Astrocyte (in vitro differentiated cells and primary cell): Measurements from ENCODE around the gene FRMD4A. TPM values are rescaled to one million over a fixed set of nuclear protein-coding genes. Genes with fewer than 3 reads are reported as not detected.
A peak's percentile ranks its signal among the peaks of the same experiment; 100 is the strongest.

Experiments
- DNase-seq: peaks from one replicate; pipeline ENCODE4 v3.0.0-alpha.2; 2010; ENCODE audit warnings: low read depth
- FAIRE-seq: peaks from 2 replicates; lab custom pipeline; 2011; peaks lifted over from hg19 to GRCh38; lab: Jason Lieb, UNC
- H2AFZ ChIP-seq: 2 replicates; pipeline ENCODE4 v1.6.0; 2012; ENCODE audit warnings: low read depth, low read length, inconsistent platforms
- H3K27ac ChIP-seq: 2 replicates; pipeline ENCODE4 v1.5.1; 2011; ENCODE audit warnings: low read depth, low read length, inconsistent platforms
- H3K27me3 ChIP-seq: 2 replicates; pipeline ENCODE4 v1.6.0; 2011; ENCODE audit warnings: low read length, inconsistent platforms; ENCODE audit not compliant: insufficient read depth
- H3K36me3 ChIP-seq: 2 replicates; pipeline ENCODE4 v1.5.1; 2011; ENCODE audit warnings: low read length, inconsistent platforms; ENCODE audit not compliant: insufficient read depth
- H3K4me1 ChIP-seq: 2 replicates; pipeline ENCODE4 v1.5.1; 2011; ENCODE audit warnings: low read length, inconsistent platforms; ENCODE audit not compliant: insufficient read depth
- H3K4me2 ChIP-seq: 2 replicates; pipeline ENCODE4 v1.6.0; 2012; ENCODE audit warnings: low read length, inconsistent platforms
- H3K4me3 ChIP-seq: 2 replicates; pipeline ENCODE4 v1.5.1; 2011; ENCODE audit warnings: low read depth, mild to moderate bottlenecking, low read length, inconsistent platforms; ENCODE audit not compliant: insufficient read depth
- H3K79me2 ChIP-seq: 2 replicates; pipeline ENCODE4 v1.6.0; 2012; ENCODE audit warnings: mild to moderate bottlenecking, low read length, inconsistent platforms; ENCODE audit not compliant: insufficient read depth
- H3K9ac ChIP-seq: 2 replicates; pipeline ENCODE4 v1.6.0; 2012; ENCODE audit warnings: mild to moderate bottlenecking, low read length, inconsistent platforms
- H3K9me3 ChIP-seq: 2 replicates; pipeline ENCODE4 v1.5.1; 2012; ENCODE audit warnings: low read depth, mild to moderate bottlenecking, low read length, inconsistent platforms; ENCODE audit not compliant: insufficient read depth
- H4K20me1 ChIP-seq: 2 replicates; pipeline ENCODE4 v1.6.0; 2012; ENCODE audit warnings: low read length, inconsistent platforms; ENCODE audit not compliant: insufficient read depth
- H3K27ac Mint-ChIP-seq: one replicate; pipeline ENCODE4 v1.8.0; 2021; ENCODE audit warnings: mild to moderate bottlenecking, mixed read lengths; ENCODE audit not compliant: unreplicated experiment
- H3K27me3 Mint-ChIP-seq: one replicate; pipeline ENCODE4 v1.8.0; 2021; ENCODE audit warnings: low read depth, mixed read lengths; ENCODE audit not compliant: unreplicated experiment
- H3K36me3 Mint-ChIP-seq: one replicate; pipeline ENCODE4 v1.8.0; 2021; ENCODE audit warnings: low read depth, mixed read lengths; ENCODE audit not compliant: unreplicated experiment
- H3K4me1 Mint-ChIP-seq: one replicate; pipeline ENCODE4 v1.8.0; 2021; ENCODE audit warnings: low read depth, mixed read lengths; ENCODE audit not compliant: unreplicated experiment
- H3K4me3 Mint-ChIP-seq: one replicate; pipeline ENCODE4 v1.8.0; 2021; ENCODE audit warnings: mild to moderate bottlenecking, moderate library complexity, mixed read lengths; ENCODE audit not compliant: unreplicated experiment
- H3K9me3 Mint-ChIP-seq: one replicate; pipeline ENCODE4 v1.8.0; 2021; ENCODE audit warnings: mild to moderate bottlenecking, mixed read lengths; ENCODE audit not compliant: unreplicated experiment
- EZH2 ChIP-seq: IDR thresholded peaks from 2 replicates; pipeline ENCODE4 v1.6.1; 2012; ENCODE audit warnings: mild to moderate bottlenecking, low read length, inconsistent platforms; ENCODE audit not compliant: insufficient read depth
- total RNA-seq: library from RNA; stranded (reverse); gene quantifications from 2 replicates; pipeline ENCODE4 v1.2.1, GENCODE V29; 2021
- TF ChIP-seq, protein P1 (sequence below): IDR thresholded peaks from 2 replicates; pipeline ENCODE4 v1.5.1; 2011; ENCODE audit warnings: low read depth, mild to moderate bottlenecking, inconsistent platforms, low read length, moderate library complexity; ENCODE audit not compliant: insufficient read depth

FRMD4A gene
- total RNA-seq, 1 donor from 2014 or later, result 82.5 TPM

- Mint-ChIP-seq H3K9me3 (no peaks in the 10 kb centered on the region), H3K27me3 (no peaks in the 10 kb centered on the region), H3K4me3 (no peak overlapping the region), H3K27ac (no peak overlapping the region), H3K4me1 (peaks cover 45% of the 10 kb centered on the region), H3K36me3 (peaks cover 3% of the 10 kb centered on the region)
- no peak for FAIRE-seq
- Histone ChIP-seq H3K4me2 (peak overlapping the region; percentile 12), H3K9me3 (peaks cover 2% of the 10 kb centered on the region), H3K9ac (no peak overlapping the region), H4K20me1 (no peaks in the 10 kb centered on the region), H2AFZ (no peak overlapping the region), H3K27ac (no peak overlapping the region), H3K4me1 (peaks cover 46% of the 10 kb centered on the region), H3K27me3 (no peaks in the 10 kb centered on the region), H3K36me3 (no peaks in the 10 kb centered on the region), H3K4me3 (no peak overlapping the region), H3K79me2 (no peaks in the 10 kb centered on the region)
- DNase-seq, result no peak
- TF ChIP-seq, protein P1, sequence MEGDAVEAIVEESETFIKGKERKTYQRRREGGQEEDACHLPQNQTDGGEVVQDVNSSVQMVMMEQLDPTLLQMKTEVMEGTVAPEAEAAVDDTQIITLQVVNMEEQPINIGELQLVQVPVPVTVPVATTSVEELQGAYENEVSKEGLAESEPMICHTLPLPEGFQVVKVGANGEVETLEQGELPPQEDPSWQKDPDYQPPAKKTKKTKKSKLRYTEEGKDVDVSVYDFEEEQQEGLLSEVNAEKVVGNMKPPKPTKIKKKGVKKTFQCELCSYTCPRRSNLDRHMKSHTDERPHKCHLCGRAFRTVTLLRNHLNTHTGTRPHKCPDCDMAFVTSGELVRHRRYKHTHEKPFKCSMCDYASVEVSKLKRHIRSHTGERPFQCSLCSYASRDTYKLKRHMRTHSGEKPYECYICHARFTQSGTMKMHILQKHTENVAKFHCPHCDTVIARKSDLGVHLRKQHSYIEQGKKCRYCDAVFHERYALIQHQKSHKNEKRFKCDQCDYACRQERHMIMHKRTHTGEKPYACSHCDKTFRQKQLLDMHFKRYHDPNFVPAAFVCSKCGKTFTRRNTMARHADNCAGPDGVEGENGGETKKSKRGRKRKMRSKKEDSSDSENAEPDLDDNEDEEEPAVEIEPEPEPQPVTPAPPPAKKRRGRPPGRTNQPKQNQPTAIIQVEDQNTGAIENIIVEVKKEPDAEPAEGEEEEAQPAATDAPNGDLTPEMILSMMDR, result no peak
- TF ChIP-seq EZH2, result no peak
These were observed 357.0 kb downstream of the FRMD4A start for GRCh38 chr10:13973742-13974141.

DNA sequence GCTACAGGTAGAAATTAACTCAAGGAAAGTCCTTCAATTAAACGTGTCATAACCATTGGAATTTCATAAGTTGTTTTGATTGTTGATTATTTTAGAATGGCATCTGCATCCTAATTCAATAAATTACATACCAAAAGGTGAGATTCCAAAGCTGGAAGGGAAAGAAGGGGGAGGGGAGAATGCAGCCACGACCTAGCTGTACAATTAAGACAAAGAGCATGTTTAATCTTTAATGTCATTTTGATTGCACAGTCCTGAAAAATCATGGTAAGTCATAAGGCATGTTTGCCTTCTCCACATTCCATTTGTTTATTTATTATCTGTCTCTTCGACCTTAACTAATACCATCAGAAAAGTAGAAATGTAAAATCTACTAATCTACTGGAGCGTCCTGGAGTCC, 358.1 kb downstream of the FRMD4A start:
- Histone ChIP-seq H3K9me3 (no peaks in the 10 kb centered on the region), H4K20me1 (no peaks in the 10 kb centered on the region), H3K4me3 (no peak overlapping the region), H3K4me1 (peaks cover 36% of the 10 kb centered on the region), H3K27me3 (no peaks in the 10 kb centered on the region), H3K79me2 (no peaks in the 10 kb centered on the region), H3K27ac (peak overlapping the region; percentile 69), H3K4me2 (peak overlapping the region; percentile 83), H3K9ac (no peak overlapping the region), H3K36me3 (no peaks in the 10 kb centered on the region), H2AFZ (no peak overlapping the region)
- DNase-seq, result no peak
- H3K4me1 Mint-ChIP-seq, result peaks cover 41% of the 10 kb centered on the region
- no peak for FAIRE-seq
- H3K4me3 Mint-ChIP-seq, result no peak overlapping the region
- no peak for TF ChIP-seq EZH2
- TF ChIP-seq, protein P1, result no peak
- no peaks in the 10 kb centered on the region for H3K27me3 Mint-ChIP-seq
- peak overlapping the region; percentile 21 for H3K27ac Mint-ChIP-seq
- H3K36me3 Mint-ChIP-seq, result peaks cover 3% of the 10 kb centered on the region
- no peaks in the 10 kb centered on the region for H3K9me3 Mint-ChIP-seq

DNA sequence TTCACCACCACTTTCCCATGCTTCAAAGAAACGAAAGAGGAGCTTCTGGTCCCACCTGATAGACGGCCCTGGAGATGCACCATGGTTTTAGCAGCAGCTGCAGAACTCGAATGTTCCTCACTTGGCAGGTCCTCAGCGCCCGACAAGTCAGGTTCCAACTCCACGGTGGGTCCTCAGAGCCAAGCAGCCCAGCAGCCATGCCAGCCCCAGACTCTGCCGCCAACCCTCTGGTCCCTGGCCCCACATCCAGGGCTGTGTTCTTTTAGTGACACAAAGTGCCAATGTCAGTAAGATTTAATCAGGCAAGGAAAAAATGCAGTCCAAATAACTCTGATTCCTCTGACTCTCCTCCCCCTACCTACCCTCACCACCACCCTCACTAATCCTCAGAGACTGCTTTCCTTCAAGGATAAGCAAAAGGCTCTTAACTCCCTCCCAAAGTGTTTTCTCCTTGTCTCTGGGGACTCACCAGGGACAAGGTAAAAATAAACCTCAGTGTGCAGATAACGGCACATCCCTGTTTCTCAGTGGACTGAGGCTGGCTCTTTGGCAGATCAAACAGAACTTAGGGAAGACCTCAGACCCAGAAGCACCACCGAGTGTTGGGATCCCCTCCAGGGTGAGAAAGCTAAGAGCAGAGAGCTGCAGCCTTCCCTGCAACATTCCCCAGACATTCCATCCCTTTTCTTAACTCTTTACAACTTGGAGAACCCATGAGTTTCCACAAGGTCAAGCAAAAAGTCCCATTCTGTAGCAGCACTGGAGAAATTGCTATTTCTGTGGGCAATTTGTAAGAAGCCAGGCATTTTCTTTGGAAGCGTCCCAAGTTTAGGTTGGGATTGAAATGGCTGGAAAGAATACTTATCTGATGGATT, 358.9 kb downstream of the FRMD4A start:
- Histone ChIP-seq H3K36me3 (no peaks in the 10 kb centered on the region), H3K79me2 (no peaks in the 10 kb centered on the region), H3K27ac (peak overlapping the region; percentile 69), H3K4me1 (peaks cover 36% of the 10 kb centered on the region), H3K27me3 (no peaks in the 10 kb centered on the region), H3K9ac (peak overlapping the region; percentile 69), H3K4me3 (peak overlapping the region; percentile 36), H3K9me3 (no peaks in the 10 kb centered on the region), H3K4me2 (peak overlapping the region; percentile 83), H2AFZ (peak overlapping the region; percentile 7), H4K20me1 (no peaks in the 10 kb centered on the region)
- no peaks in the 10 kb centered on the region for H3K27me3 Mint-ChIP-seq
- no peaks in the 10 kb centered on the region for H3K36me3 Mint-ChIP-seq
- no peak for TF ChIP-seq EZH2
- TF ChIP-seq, protein P1, result no peak
- H3K4me1 Mint-ChIP-seq, result peaks cover 38% of the 10 kb centered on the region
- peaks cover under 1% of the 10 kb centered on the region for H3K9me3 Mint-ChIP-seq
- H3K27ac Mint-ChIP-seq, result peak overlapping the region; percentile 75
- DNase-seq, result peak; percentile 94
- FAIRE-seq, result peak; percentile 9
- peak overlapping the region; percentile 69 for H3K4me3 Mint-ChIP-seq
